ENCODE measurements around the gene FAM50B. TPM values are rescaled to one million over a fixed set of nuclear protein-coding genes. Genes with fewer than 3 reads are reported as not detected.

The FAM50B gene
- total and polyA plus RNA-seq, 2 of the 4 experiments (the other 2 are of a cell fraction), result 4.1 to 7.4 TPM

DNA sequence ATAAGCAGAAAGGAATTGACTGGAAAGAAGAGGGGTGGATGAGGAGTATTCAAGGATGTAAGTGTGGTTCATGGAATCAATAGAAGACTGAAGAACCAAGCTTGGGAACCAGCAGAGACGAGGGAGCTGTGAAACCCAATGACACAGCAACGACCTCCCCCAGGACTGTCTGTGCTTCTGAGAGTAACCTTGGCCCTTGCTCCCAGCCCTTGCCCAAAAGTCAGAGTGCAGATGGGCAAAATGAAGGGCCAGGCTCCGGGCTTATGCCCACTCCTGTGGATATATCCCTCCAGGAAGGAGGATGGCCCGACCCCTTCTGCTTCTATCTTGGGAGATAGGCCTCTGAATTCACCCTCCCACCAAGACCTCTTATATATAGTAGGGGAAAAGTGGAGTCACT is 24.9 kb downstream of the FAM50B start:
- dilution Hi-C loops (cut with HindIII; ENCODE audit: low sequenced_read_pairs, unreplicated experiment), result no loop called here
- no peak for ATAC-seq (ENCODE audit: low read depth)
- H2BK5ac ChIP-seq (ENCODE audit: low read depth, low read length, poor library complexity, severe bottlenecking), result no peak overlapping the region
- no peak overlapping the region for H2AK9ac ChIP-seq (replicated peaks; ENCODE audit: low read depth, low read length, poor library complexity)
- H3K9me3 ChIP-seq (ENCODE audit: control insufficient read depth, insufficient read depth, low read length), result no peaks in the 10 kb centered on the region
- no peak overlapping the region for H3K27ac ChIP-seq (ENCODE audit: insufficient read depth, low read length)
- H2AK5ac ChIP-seq (ENCODE audit: low read depth, low read length), result no peak overlapping the region
- H2AFZ ChIP-seq (replicated peaks; ENCODE audit: low read length, poor library complexity), result no peak overlapping the region
- intact Hi-C loops (cut with micrococcal nuclease), result no loop called here
- H4K5ac ChIP-seq (ENCODE audit: low read depth, low read length), result no peak overlapping the region
- no peaks in the 10 kb centered on the region for H3K36me3 ChIP-seq (ENCODE audit: control insufficient read depth, insufficient read depth, low read length)
- H4K8ac ChIP-seq (ENCODE audit: low read depth in 2 of 2, low read length in 2 of 2), result no peak overlapping the region
- TF ChIP-seq, protein P1, sequence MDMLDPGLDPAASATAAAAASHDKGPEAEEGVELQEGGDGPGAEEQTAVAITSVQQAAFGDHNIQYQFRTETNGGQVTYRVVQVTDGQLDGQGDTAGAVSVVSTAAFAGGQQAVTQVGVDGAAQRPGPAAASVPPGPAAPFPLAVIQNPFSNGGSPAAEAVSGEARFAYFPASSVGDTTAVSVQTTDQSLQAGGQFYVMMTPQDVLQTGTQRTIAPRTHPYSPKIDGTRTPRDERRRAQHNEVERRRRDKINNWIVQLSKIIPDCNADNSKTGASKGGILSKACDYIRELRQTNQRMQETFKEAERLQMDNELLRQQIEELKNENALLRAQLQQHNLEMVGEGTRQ (IDR thresholded peaks at IDR 0.05; ENCODE audit: low read depth, low read length), result no peak
- no peak for TF ChIP-seq MAFK (IDR thresholded peaks at IDR 0.05; ENCODE audit: low read depth, low read length)
- ChIA-PET POLR2A (ENCODE audit: unreplicated experiment) (no interaction called here), CTCF (interaction anchor here (1.0 kb wide), 1 partner anchor 48 kb away, joined by 5 read pairs; no protein-coding TSS in a partner anchor)
- H3K14ac ChIP-seq (replicated peaks; ENCODE audit: low read depth, low read length), result no peak overlapping the region
- no peak overlapping the region for H3K18ac ChIP-seq (ENCODE audit: low read depth, low read length)
- no peak overlapping the region for H2BK120ac ChIP-seq (ENCODE audit: low read depth, low read length)
- no peak overlapping the region for H2BK20ac ChIP-seq (ENCODE audit: low read depth, low read length)
- no CpG with 5 or more reads among the region's 4 CpGs for WGBS, 2 experiments (ENCODE audit: extremely low coverage in 2 of 2, insufficient read length in 1 of 2)
- no peak overlapping the region for H3K4me3 ChIP-seq (ENCODE audit: insufficient read depth, low read depth, low read length)
- H3K9me1 ChIP-seq (ENCODE audit: insufficient read depth, low read length), result no peaks in the 10 kb centered on the region; the same call in 1 of the 2 replicates
- no peak overlapping the region for H3K56ac ChIP-seq (ENCODE audit: extremely low read depth, insufficient read depth, low read length)
- no peak overlapping the region; the same call in 1 of the 2 replicates for H3K23ac ChIP-seq (ENCODE audit: low read depth, low read length)
- H2BK15ac ChIP-seq (ENCODE audit: low read depth, low read length), result no peak overlapping the region
- H3K27me3 ChIP-seq (ENCODE audit: control insufficient read depth, insufficient read depth, low read length), result peaks cover 3% of the 10 kb centered on the region
- H3K9ac ChIP-seq (ENCODE audit: low read depth, low read length), result no peak overlapping the region
- no peak overlapping the region for H3K4me2 ChIP-seq (ENCODE audit: low read depth, low read length)
- no peak overlapping the region for H3K4ac ChIP-seq (ENCODE audit: low read depth, low read length)
- no TSS peak for BruUV-seq (replicated peaks)
- in situ Hi-C loops (cut with MboI; ENCODE audit: low sequenced_read_pairs), result no loop called here
- no peaks in the 10 kb centered on the region for H3K79me1 ChIP-seq (ENCODE audit: low read depth in 1 of 2, low read length in 2 of 2)
- no peaks in the 10 kb centered on the region for H3K4me1 ChIP-seq (ENCODE audit: control insufficient read depth, insufficient read depth, low read length)
- H4K91ac ChIP-seq (ENCODE audit: insufficient read depth, low read depth, low read length), result no peak overlapping the region
- H4K20me1 ChIP-seq (ENCODE audit: insufficient read depth, low read length), result no peaks in the 10 kb centered on the region
- no peak for DNase-seq

Measured in IMR-90 (cell line).